Right atrium auricular region (tissue), 2 donors: Measurements from ENCODE around the gene AHCYL2. TPM values are rescaled to one million over a fixed set of nuclear protein-coding genes. Genes with fewer than 3 reads are reported as not detected.
A peak's percentile ranks its signal among the peaks of the same experiment; 100 is the strongest.

Source experiments
- DNase-seq: peaks from one replicate; pipeline ENCODE4 v3.0.0-alpha.2; 2019; ENCODE audit warnings: low spot score
- H3K27ac ChIP-seq, 2 donors: fragments of 200-600 bp; sonication (generic); 1 replicate in 1 of 2; 2 replicates in 1 of 2; pipeline ENCODE4 v1.5.1; 2016 to 2019
- H3K27me3 ChIP-seq, 2 donors: fragments of 200-600 bp; sonication (generic); one replicate each; pipeline versions ENCODE4 v1.5.1 to v1.6.0; 2017 to 2019
- H3K36me3 ChIP-seq: fragments of 200-600 bp; sonication (generic); one replicate; pipeline ENCODE4 v1.5.1; 2016
- H3K4me1 ChIP-seq, 2 donors: fragments of 200-600 bp; sonication (generic); one replicate each; pipeline versions ENCODE4 v1.5.1 to v1.6.0; 2017 to 2019
- H3K4me3 ChIP-seq, 2 donors: fragments of 200-600 bp; sonication (generic); 1 replicate in 1 of 2; 2 replicates in 1 of 2; pipeline ENCODE4 v1.5.1; 2017 to 2019; ENCODE audit warnings: mild to moderate bottlenecking in 1 of 2, moderate library complexity in 1 of 2
- H3K9me3 ChIP-seq, 2 donors: fragments of 200-600 bp; sonication (generic); one replicate each; pipeline ENCODE4 v1.5.1; 2019
- CTCF ChIP-seq, 2 donors: fragments of 200-600 bp; sonication (generic); IDR thresholded peaks; one replicate each; pipeline ENCODE4 v1.5.1; 2019; ENCODE audit warnings: antibody characterized with exemption in 2 of 2
- total RNA-seq, 2 donors: library from RNA; depleted of rRNA; stranded (reverse); fragments of >200 nt; gene quantifications; one replicate each; pipeline ENCODE4 v1.1.0, GENCODE V29; 2016

The AHCYL2 gene
- total RNA-seq, 2 donors from 2014 or later, result 5.6 to 6.5 TPM

GRCh38 chr7:129334473-129334872 is 109.6 kb downstream of the AHCYL2 start:
- no peak overlapping the region for H3K4me3 ChIP-seq
- no peaks in the 10 kb centered on the region for H3K27me3 ChIP-seq
- DNase-seq, result no peak
- TF ChIP-seq CTCF (IDR thresholded peaks at IDR 0.05), result no peak
- no peaks in the 10 kb centered on the region for H3K36me3 ChIP-seq
- no peaks in the 10 kb centered on the region for H3K4me1 ChIP-seq
- no peak overlapping the region for H3K27ac ChIP-seq
- H3K9me3 ChIP-seq, result no peaks in the 10 kb centered on the region

GRCh38 chr7:129338450-129338849 is 113.6 kb downstream of the AHCYL2 start:
- Histone ChIP-seq H3K27me3 (no peaks in the 10 kb centered on the region), H3K4me1 (no peaks in the 10 kb centered on the region), H3K4me3 (no peak overlapping the region), H3K27ac (no peak overlapping the region), H3K9me3 (no peaks in the 10 kb centered on the region), H3K36me3 (no peaks in the 10 kb centered on the region)
- TF ChIP-seq CTCF (IDR thresholded peaks at IDR 0.05), result no peak
- DNase-seq, result no peak

GRCh38 chr7:129341212-129341611 is 116.4 kb downstream of the AHCYL2 start:
- no peak for DNase-seq
- Histone ChIP-seq H3K4me3 (no peak overlapping the region), H3K27ac (no peak overlapping the region), H3K36me3 (no peaks in the 10 kb centered on the region), H3K4me1 (no peaks in the 10 kb centered on the region), H3K9me3 (no peaks in the 10 kb centered on the region), H3K27me3 (no peaks in the 10 kb centered on the region)
- no peak for TF ChIP-seq CTCF (IDR thresholded peaks at IDR 0.05)

GRCh38 chr7:129341816-129342806 is 117.3 kb downstream of the AHCYL2 start:
- H3K27me3 ChIP-seq, result no peaks in the 10 kb centered on the region
- no peak for DNase-seq
- no peak for TF ChIP-seq CTCF (IDR thresholded peaks at IDR 0.05)
- no peaks in the 10 kb centered on the region for H3K36me3 ChIP-seq
- no peaks in the 10 kb centered on the region for H3K4me1 ChIP-seq
- no peak overlapping the region for H3K27ac ChIP-seq
- H3K9me3 ChIP-seq, result no peaks in the 10 kb centered on the region
- H3K4me3 ChIP-seq, result no peak overlapping the region

GRCh38 chr7:129343099-129343700 is 118.4 kb downstream of the AHCYL2 start:
- no peaks in the 10 kb centered on the region for H3K27me3 ChIP-seq
- H3K4me3 ChIP-seq, result no peak overlapping the region
- H3K9me3 ChIP-seq, result no peaks in the 10 kb centered on the region
- H3K4me1 ChIP-seq, result no peaks in the 10 kb centered on the region
- no peaks in the 10 kb centered on the region for H3K36me3 ChIP-seq
- no peak overlapping the region for H3K27ac ChIP-seq
- DNase-seq, result no peak
- peak; percentile 43 to 76 for TF ChIP-seq CTCF (IDR thresholded peaks at IDR 0.05)
